ENCODE results near the gene UNCX. TPM values are rescaled to one million over a fixed set of nuclear protein-coding genes. Genes with fewer than 3 reads are reported as not detected.

UNCX gene
- polyA plus RNA-seq, 1 experiment: not detected

DNA sequence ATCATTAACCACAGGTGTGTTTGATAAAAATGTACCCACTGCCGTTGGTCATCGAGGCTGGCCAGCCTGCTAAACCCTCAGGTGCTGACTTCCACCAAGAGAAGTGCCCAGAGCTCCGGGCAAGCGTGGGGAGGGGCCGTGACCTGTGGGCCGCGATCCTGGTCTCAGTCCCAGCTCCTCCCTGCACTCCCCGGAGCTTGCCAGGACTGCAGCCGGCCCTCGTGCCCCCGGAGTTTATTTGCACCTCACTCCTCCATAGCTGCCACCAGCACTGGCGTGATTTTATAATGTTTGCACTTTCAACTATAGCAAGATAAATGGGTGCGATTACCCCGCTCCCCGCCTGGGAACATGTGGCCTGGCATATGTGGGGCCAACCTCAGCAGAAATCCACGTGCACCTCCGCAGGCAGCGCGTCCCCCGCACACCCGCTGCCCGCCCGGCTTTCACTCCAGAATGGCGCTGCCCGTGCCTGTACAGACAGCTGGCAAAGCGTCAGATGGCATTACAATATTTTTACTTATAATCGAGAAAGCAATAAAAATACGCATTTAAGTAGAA, 30.8 kb downstream of the UNCX start:
- DNase-seq (ENCODE audit: low read depth, low spot score): no peak
- Histone ChIP-seq H3K4me3 (ENCODE audit: low read depth, low read length) (no peak overlapping the region), H3K27ac (ENCODE audit: low read depth, low read length) (no peak overlapping the region), H3K9me3 (ENCODE audit: control insufficient read depth, insufficient read depth, low read length) (no peaks in the 10 kb centered on the region; the same call in 1 of the 2 replicates), H3K27me3 (ENCODE audit: control insufficient read depth, insufficient read depth, low read length) (peaks cover 53% of the 10 kb centered on the region)
- CTCF ChIA-PET: interaction anchor here (0.7 kb wide), 1 partner anchor 476 kb away, joined by 3 read pairs; no protein-coding TSS in a partner anchor
- TF ChIP-seq, protein P1, sequence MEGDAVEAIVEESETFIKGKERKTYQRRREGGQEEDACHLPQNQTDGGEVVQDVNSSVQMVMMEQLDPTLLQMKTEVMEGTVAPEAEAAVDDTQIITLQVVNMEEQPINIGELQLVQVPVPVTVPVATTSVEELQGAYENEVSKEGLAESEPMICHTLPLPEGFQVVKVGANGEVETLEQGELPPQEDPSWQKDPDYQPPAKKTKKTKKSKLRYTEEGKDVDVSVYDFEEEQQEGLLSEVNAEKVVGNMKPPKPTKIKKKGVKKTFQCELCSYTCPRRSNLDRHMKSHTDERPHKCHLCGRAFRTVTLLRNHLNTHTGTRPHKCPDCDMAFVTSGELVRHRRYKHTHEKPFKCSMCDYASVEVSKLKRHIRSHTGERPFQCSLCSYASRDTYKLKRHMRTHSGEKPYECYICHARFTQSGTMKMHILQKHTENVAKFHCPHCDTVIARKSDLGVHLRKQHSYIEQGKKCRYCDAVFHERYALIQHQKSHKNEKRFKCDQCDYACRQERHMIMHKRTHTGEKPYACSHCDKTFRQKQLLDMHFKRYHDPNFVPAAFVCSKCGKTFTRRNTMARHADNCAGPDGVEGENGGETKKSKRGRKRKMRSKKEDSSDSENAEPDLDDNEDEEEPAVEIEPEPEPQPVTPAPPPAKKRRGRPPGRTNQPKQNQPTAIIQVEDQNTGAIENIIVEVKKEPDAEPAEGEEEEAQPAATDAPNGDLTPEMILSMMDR (IDR thresholded peaks at IDR 0.05; ENCODE audit: low read depth, low read length): no peak
- POLR2A ChIA-PET: no interaction called here

- no peak for DNase-seq (ENCODE audit: low read depth, low spot score)
- Histone ChIP-seq H3K4me3 (ENCODE audit: low read depth, low read length) (no peak overlapping the region), H3K27me3 (ENCODE audit: control insufficient read depth, insufficient read depth, low read length) (peaks cover 63% of the 10 kb centered on the region), H3K27ac (ENCODE audit: low read depth, low read length) (no peak overlapping the region), H3K9me3 (ENCODE audit: control insufficient read depth, insufficient read depth, low read length) (no peaks in the 10 kb centered on the region; the same call in 1 of the 2 replicates)
- ChIA-PET POLR2A (no interaction called here), CTCF (no interaction called here)
- TF ChIP-seq, protein P1 (IDR thresholded peaks at IDR 0.05; ENCODE audit: low read depth, low read length): no peak
Measured at GRCh38 chr7:1264345-1265280, 31.9 kb downstream of the UNCX start.

- H3K27ac ChIP-seq (ENCODE audit: low read depth, low read length): no peak overlapping the region
- TF ChIP-seq, protein P1 (IDR thresholded peaks at IDR 0.05; ENCODE audit: low read depth, low read length): no peak
- H3K27me3 ChIP-seq (ENCODE audit: control insufficient read depth, insufficient read depth, low read length): peaks cover 53% of the 10 kb centered on the region
- no peak for DNase-seq (ENCODE audit: low read depth, low spot score)
- H3K9me3 ChIP-seq (ENCODE audit: control insufficient read depth, insufficient read depth, low read length): peaks cover 20% of the 10 kb centered on the region
- ChIA-PET CTCF (no interaction called here), POLR2A (no interaction called here)
- no peak overlapping the region for H3K4me3 ChIP-seq (ENCODE audit: low read depth, low read length)
Measured at GRCh38 chr7:1267016-1267900, 34.6 kb downstream of the UNCX start.

GRCh38 chr7:1268076-1268815, 35.6 kb downstream of the UNCX start:
- Histone ChIP-seq H3K4me3 (ENCODE audit: low read depth, low read length) (no peak overlapping the region), H3K9me3 (ENCODE audit: control insufficient read depth, insufficient read depth, low read length) (peaks cover 21% of the 10 kb centered on the region), H3K27me3 (ENCODE audit: control insufficient read depth, insufficient read depth, low read length) (peaks cover 46% of the 10 kb centered on the region), H3K27ac (ENCODE audit: low read depth, low read length) (no peak overlapping the region)
- ChIA-PET CTCF (no interaction called here), POLR2A (no interaction called here)
- no peak for DNase-seq (ENCODE audit: low read depth, low spot score)
- TF ChIP-seq, protein P1 (IDR thresholded peaks at IDR 0.05; ENCODE audit: low read depth, low read length): no peak
